Tongue (tissue), 2 donors: ENCODE measurements around the gene OCA2. TPM values are rescaled to one million over a fixed set of nuclear protein-coding genes. Genes with fewer than 3 reads are reported as not detected.
"Not testable (repeated sequence)": the region's sequence is repeated elsewhere in the genome, so short reads cannot be mapped to it uniquely, and the experiment has no call there.

Source experiments
- DNase-seq: peaks from one replicate; pipeline ENCODE4 v3.0.0-alpha.2; 2015
- total RNA-seq: library from RNA; depleted of rRNA; stranded (reverse); fragments of >200 nt; gene quantifications from one replicate; pipeline ENCODE4 v1.2.3, GENCODE V29; 2014

The OCA2 gene
- total RNA-seq, 1 donor from 2014 or later = 4.9 TPM

GRCh38 chr15:27993996-27994780 is 104.9 kb downstream of the OCA2 start:
- peak; percentile 29 for DNase-seq

GRCh38 chr15:27993544-27993943 is 105.6 kb downstream of the OCA2 start:
- no peak for DNase-seq

DNA sequence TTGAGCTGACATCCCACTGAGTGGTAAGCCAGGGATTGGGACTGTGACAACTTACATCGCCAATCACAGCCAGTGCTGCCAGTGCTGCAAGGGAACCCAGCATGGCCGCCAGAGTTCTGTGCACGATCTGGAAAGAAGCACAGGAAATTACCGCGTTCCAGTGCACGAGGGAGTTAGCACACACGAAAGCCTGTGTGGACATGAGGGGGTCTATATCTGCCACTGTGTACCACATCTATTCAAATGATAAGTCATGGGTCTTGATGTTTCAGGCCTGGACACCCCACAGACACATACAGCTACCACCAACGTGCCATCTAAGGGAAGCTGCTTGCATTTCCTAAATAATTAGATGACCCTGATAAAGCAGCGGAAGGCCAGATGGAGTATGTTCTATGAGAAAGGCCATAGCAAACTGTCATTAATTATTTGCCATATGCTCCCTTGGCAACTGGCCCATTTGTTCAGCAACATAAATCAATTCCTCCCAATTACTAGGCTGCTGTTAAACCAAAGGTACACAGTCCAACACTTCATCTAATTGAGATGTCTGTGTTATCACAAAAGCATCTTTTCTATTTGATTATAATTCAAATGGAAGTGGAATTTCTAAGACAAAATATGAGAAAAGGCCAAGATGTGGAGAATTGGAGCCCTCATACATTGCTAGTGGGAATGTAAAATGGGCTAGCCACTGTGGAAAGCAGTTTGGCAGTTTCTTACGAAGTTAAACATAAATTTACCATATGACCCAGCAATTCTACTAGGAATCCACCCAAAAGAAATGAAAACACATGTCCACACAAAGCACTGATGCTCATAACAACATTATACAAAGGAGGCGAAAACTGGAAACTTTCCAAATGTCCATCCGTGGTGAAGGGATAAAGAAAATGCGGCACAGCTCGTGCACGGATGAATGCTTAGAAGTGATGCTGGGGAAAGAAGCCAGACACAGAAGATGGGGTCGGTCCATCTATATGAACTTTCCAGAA is 108.3 kb downstream of the OCA2 start:
- peak; percentile 70 for DNase-seq

DNA sequence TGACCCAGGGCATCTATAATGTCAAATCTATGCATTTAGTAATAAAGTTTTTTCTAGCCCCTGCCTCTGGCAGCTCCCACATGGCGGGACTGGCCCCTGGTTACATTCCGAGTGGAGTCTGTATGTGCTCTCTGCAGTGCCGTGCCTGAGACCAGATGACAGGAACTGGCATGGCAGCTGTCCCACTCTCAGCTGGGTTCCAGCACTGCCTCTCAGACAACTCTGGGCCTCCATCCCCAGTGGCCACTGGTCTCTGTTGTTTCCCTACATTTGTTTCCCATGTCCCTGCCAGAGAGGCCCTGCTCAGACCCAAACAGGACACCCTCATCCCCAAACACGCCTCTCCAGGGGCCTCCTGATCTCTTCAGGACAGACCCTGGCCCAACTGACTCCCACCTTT is 109.3 kb downstream of the OCA2 start:
- DNase-seq = no peak

DNA sequence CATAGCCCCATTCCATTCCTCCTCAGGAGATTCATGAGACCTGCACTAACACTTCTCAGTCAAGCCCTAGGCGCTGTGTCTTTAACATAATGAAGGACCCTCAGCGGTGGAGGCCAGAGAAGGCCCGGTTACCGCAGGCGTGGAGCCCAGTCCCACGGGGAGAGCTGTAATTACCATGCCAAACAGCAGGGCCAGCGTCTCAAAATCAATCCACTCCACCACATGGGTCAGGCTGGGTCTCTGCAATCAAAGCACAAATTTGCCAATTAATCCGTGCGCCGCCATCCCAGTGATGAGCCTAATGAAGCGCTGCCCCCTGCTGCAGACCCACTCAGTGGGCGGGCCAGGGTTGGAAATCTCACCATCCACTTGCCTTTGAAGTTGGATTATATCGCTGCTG is 109.7 kb downstream of the OCA2 start:
- DNase-seq = no peak

GRCh38 chr15:27985099-27985498 is 114.0 kb downstream of the OCA2 start:
- no peak for DNase-seq

- DNase-seq = no peak
These were observed 115.6 kb downstream of the OCA2 start for GRCh38 chr15:27983496-27983895.

DNA sequence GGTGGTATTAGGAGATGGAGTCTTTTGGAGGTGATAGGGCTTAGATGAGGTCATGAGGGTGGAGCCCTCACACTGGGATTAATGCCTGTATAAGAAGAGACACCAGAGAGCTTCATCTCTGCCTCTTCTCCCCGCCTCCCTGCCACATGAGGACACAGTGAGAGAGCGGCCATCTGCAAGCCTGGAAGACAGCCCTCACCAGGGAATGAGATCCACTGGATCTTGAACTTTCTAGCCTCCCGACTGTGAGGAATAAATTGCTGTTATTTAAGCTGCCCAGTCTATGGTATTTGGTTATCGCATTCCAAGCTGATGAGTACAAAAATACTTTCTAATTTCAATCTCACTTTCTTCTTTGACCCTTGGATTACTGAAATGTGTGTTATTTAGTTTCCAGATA is 121.4 kb downstream of the OCA2 start:
- no peak for DNase-seq

DNA sequence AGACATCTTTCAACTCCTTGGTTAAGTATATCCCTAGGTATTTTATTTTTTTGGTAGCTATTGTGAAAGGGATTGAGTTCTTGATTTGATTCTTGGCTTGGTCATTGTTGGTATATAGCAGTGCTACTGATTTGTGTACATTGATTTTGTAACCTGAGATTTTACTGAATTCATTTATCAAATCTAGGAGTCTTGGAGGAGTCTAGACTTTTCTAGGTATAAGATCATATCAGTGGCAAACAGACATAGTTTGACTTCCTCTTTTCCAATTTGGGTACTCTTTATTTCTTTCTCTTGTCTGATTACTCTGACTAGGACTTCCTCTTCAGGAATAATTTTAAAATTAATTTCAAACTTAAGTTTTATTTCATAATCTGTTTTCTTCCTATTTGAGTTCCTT is 125.2 kb downstream of the OCA2 start:
- no peak for DNase-seq

- DNase-seq = no peak
These were observed 128.3 kb downstream of the OCA2 start for GRCh38 chr15:27970661-27971392.

GRCh38 chr15:27967541-27967940 is 131.6 kb downstream of the OCA2 start:
- no peak for DNase-seq

GRCh38 chr15:27965546-27965945 is 133.6 kb downstream of the OCA2 start:
- DNase-seq = no peak

GRCh38 chr15:27961801-27962200 is 137.3 kb downstream of the OCA2 start:
- DNase-seq = no peak

DNA sequence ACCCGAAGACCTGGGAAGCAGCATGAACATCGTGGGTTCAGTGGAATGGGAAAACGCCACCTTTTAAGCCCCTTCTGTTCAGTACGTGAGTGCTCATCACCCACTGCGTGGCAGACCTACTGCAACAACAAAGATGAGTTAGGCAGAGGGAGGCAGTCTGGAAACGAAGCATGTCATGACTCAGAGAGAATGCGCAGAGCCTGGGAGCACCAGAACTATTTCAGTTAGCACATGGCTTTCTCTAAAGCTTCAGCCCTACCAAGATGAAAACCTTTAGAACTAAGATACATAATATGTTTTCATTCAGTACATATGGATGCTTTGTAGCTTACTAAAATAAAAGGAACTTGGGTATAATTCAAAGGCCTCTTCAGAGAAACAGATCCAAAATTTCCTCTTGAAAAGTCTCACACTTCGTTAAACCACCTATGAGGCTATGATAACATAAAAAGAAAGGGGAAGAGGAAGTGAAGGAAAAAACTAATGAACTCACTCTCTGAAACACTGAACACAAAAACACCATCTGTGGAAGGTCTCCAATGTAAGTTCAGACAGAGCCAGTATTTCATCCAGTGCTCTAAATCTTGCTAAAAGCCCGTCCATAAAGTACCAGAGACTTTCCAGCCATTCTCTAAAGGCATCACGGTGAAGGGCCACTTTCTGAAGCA is 140.1 kb downstream of the OCA2 start:
- DNase-seq = no peak

DNA sequence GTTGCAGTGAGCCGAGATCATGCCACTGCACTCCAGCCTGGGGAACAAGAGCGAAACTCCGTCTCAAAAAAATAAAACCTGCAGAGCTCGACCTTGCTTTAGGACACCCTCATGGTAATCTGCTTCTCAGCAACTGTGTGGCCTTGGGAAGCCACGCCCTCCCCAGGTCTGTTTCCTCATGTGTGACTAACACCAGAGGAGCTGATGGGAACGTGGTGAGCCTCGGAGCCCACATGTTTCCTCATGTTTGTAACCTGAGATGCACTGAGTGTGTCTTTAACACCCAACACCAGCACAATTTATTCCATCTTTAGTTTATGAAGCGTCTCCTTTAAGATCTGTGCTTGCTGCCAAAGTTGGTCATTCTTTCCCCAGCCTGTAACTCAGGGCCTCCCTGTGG is 142.8 kb downstream of the OCA2 start:
- DNase-seq = peak; percentile 25

DNA sequence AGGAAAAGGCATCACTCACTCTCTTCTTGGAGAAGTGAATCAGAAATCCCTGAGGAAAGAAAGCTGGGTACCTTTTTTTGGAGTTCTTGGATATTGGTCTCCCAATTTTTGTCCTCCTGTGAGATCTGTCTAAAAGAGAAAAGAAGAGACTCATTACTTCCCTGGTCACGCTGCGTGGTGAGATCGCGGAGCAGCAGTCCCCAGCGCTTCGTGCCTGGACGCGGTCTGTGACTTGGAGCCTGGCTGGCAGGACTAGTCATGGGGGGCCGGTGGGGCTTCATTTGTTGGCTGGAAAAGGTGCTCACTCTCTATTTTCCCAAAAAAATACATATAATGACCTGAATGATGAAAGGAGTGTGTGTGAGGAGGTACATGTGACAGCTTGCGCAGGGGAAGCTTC is 144.0 kb downstream of the OCA2 start:
- no peak for DNase-seq

DNA sequence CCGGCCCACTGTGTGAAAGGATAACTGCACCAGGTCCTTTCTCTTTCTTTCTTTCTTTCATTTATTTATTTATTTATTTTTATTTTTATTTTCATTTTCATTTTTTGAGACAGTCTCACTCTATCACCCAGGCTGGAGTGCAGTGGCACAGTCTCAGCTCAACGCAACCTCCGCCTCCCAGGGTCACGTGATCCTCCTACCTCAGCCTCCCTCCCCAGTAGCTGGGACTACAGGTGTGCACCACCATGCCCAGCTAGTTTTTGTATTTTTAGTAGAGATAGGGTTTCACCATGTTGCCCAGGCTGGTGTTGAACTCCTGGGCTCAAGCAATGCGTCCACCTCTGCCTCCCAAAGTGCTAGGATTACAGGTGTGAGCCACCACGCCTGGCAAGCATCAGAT is 146.5 kb downstream of the OCA2 start:
- not testable (repeated sequence) for DNase-seq

DNA sequence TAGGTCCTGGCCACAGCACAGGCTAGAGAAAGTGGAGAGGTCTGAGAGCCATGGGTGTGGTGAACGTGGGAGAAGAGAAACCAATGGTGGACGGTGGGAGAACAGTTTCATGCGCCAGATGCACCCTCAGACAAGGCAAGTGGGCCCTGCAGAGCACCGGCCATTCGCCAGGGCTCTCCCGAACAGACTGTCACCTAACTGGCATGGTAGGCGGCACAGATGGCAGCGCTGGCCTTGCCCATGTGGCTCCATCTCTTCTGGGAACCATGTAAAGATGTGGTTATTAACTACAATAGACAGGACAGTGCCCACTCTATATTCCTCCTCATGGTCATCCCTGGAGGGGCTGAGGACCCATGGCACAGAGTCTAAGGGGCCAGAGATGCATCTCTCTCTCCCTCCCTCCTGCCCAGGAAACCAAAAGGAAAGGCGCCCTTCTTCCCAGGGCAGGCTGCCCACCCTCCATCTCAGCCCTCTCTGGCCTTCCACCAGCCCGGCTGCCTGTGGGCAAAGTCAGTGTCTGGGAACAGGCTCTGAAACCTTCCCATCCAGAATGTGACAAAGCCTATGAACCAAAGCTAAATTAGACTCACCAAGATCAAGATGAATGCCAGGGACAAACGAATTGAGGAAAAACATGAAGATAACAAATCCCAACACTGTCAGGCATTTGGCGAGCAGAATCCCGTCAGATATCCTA is 147.8 kb downstream of the OCA2 start:
- no peak for DNase-seq

- no peak for DNase-seq
These were observed 150.0 kb downstream of the OCA2 start for GRCh38 chr15:27949089-27949488.

DNA sequence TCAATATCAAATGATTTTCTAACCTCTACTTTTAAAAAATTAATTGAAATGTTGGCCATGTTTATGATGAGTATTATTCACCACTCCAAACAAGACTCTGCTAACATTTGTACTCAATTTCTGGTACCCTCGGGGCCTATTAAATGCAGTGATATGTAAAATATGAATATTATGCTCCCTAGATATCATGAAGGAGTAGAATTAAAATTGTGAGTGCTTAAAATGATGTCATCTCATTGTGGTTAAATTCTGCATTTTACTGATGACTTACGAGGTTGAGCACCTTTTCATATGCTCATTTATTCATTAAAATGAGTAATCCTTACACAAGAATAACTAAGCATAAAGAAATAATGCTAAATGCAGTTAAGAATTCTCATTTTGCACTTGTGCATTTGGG is 159.9 kb downstream of the OCA2 start:
- no peak for DNase-seq

GRCh38 chr15:27937851-27938250 is 161.3 kb downstream of the OCA2 start:
- DNase-seq = no peak
